Mammary epithelial cell (primary cell): Measurements from ENCODE around the gene STXBP5.

Experiments used
- CTCF ChIP-seq, 2 donors: IDR thresholded peaks in 1 of 2; conservative IDR thresholded peaks in 1 of 2; 2 replicates each; pipeline ENCODE4 v1.5.1; 2011 to 2012; ENCODE audit warnings: inconsistent platforms in 2 of 2, low read length in 2 of 2, mild to moderate bottlenecking in 2 of 2, control low read depth in 1 of 2, low read depth in 1 of 2; ENCODE audit not compliant: insufficient read depth in 1 of 2; ENCODE audit errors: extremely low read depth in 1 of 2
- EZH2 ChIP-seq: IDR thresholded peaks from 2 replicates; pipeline ENCODE4 v1.6.1; 2012; ENCODE audit warnings: low read length, inconsistent platforms, borderline replicate concordance

GRCh38 chr6:147190556-147190955, 13.7 kb upstream of the STXBP5 start:
- TF ChIP-seq CTCF (conservative IDR thresholded peaks at IDR 0.05 in 1 of 2, IDR thresholded peaks at IDR 0.05 in 1 of 2; ENCODE audit: extremely low read depth in 1 of 2, insufficient read depth in 1 of 2, low read depth in 1 of 2, low read length in 2 of 2) (no peak), EZH2 (no peak)
